Kidney capillary endothelial cell (primary cell): Measurements from ENCODE around the gene CAMK2D.
"Not testable (repeated sequence)": the region's sequence is repeated elsewhere in the genome, so short reads cannot be mapped to it uniquely, and the experiment has no call there.

Source experiments
- DNase-seq: peaks from one replicate; pipeline ENCODE4 v3.0.0-alpha.2; 2018; ENCODE audit warnings: low spot score

The CAMK2D gene

DNA sequence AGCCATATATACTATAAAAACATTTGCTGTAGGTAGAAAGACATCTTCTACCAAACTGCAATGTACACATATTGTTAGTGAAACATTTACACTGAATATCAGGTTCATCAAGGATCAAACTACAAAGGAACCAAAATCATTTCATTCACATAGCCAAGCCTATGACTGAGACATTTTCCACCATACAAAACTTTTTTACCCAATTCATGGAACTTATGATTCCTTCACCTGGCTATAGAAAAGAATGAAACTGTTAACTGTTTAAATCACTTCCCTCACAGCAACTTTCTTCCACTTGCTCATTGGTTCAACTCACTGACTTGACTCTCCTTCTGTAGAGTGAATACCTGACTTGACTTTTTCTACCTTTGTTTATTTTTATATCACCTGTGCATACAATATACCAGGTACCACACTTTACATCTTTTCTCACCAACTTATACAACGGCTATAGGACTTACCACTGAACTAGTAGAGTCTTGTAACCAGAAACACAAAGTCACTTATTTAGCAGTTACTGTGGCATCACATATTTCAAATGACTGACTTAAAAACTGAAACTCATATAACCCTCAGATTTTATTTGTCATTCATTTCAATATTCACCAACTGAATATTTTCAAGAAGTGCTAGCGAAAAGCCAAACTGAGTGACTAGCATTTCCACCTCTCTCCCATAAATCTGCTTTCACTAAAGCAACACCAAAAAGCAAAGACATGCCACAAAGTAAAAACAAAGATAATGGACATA, 30.9 kb downstream of the CAMK2D start:
- DNase-seq: no peak

DNA sequence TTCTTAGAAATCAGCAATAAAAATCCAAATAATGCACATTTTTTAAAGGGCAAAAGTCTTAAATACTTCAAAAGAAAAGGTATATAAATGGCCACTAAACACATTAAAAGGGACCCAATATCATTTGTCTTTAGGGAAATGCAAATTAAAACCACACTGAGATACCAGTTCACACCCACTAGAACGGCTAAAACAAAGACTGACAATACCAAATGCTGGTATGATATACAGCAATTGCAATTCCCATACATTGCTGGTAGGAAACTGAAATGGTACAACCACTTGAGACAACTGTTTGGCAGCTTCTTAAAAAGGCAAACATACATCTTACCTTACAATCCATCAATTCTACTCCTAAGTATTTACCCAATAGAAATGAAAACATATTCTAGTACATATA, 33.7 kb downstream of the CAMK2D start:
- DNase-seq: no peak

DNA sequence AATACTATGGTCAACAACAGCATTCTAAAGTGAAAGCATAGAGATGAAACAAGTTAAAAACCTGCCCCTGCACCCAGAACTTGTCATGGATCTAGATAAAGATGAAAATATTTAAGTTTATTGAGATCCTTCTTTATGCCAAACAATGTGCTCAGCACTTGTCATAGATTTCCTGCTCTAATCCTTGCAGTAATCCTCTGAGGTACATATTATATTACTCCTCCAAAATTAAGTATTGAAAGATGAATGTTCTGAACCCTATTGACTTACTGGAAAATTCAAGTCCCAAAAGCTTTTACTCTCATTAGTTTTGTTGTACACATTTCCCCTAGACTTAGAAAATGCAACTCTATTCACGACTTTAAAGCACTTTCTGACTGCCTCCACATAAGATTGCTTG, 35.6 kb downstream of the CAMK2D start:
- no peak for DNase-seq

DNA sequence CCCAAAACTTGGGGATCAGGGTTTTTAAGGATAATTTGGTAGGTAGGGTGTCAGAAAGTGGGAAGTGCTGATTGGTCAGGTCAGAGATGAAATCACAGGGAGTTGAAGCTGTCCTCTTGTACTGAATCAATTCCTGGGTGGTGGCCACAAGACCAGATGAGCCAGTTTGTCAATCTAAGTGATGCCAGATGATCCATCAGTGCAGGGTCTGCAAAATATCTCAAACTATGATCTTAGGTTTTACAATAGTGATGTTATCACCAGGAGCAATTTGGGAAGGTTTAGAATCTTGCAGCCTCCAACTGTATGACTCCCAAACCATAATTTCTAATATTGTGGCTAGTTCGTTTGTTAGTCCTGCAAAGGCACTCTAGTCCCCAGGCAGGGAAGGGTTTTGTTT, 43.3 kb downstream of the CAMK2D start:
- no peak for DNase-seq

DNA sequence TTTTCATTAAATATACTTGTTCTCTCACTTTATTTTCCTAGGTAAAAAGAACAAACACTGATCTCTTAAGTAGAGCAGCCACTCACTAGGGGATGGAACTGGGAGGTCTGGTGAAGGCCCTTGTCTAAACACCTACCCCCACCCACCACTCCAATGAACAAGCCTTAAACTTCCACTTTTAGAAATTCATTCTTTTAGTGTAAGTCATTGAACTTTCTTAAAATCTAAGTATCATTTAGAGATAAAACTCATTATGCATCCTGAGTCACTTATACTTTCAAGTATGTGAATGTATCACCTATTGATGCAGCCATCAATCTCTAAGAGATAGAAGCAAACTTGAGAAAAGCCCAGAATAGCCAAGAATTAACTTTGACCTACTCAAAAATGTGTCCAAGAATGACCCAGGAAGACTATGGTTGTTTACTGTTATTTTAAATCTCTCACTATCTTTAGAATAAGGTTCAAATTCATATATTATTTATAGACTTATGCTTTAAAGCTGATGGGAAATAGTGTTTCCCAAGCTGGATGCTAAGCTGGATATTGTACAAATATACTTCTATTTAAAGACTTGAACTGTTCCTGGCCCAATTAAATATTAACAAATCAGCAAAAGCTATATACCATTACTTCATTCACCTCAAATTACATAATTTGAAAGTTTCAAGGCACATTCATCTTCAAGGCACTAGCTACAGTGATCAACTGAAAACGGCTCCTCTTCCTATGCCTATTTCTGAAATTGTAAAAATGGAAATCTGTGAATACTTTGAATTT, 49.5 kb downstream of the CAMK2D start:
- no peak for DNase-seq

DNA sequence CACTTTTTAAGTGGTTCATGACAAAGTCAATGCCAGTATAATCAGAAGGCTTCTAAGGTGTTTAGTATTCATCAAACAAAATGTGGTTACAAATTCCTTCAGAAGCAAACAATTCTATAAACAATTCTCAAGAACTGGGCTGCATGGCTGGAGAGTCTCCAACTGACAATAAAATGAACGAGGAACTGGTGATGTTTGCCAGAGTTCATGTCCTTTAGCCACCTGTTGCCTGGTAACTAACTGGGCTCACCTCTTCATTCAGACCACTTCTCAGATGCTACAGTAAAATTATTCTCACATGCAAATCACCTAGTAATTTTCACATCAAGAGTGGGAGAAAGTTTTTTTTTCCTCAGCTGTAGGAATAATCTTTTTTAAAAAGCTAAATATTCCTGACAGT, 53.3 kb downstream of the CAMK2D start:
- DNase-seq: no peak

DNA sequence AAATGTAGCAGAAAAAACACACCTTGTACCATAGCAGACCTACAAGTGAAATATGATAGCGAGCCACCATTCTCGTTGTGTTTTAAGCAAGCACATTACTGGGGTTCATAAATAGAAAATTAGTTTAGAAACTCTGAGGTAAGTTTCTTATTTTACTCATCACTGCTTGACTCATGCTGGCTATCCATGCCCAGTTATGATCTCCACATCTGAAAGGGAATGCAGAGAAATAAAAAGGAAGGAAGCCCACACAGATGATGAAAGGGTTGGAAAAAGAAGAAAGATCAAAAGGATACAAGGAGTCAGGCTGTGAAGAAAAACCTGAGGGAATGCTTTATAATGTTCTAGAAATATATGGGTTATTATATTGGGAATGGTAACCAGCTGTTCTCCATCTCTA, 54.5 kb downstream of the CAMK2D start:
- no peak for DNase-seq

DNA sequence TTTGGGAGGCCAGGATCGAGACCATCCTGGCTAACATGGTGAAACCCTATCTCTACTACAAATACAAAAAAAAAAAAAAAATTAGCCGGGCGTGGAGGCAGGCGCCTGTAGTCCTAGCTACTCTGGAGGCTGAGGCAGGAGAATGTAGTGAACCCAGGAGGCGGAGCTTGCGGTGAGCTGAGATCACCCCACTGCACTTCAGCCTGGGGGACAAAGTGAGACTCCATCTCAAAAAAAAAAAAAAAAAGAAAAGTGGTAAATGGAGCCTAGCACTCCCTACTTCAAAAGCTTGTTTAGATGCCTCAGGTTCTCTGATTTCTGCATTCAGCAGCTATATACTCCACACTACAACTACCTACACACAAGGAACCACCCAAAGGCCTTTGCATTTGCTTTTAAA, 56.4 kb downstream of the CAMK2D start:
- not testable (repeated sequence) for DNase-seq

DNA sequence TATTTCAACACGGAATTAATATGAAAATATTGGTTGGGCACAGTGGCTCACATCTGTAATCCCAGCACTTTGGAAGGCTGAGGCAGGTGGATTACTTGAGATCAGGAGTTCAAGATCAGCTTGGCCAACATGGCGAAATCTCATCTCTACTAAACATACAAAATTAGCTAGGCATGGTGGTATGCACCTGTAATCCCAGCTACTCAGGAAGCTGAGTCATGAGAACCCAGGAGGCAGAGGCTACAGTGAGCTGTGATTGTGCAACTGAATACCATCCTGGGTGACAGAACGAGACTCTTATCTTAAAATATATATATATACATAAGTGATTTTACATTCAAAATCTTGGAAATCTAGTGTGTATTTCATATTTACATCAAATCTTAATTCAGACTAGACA, 58.9 kb downstream of the CAMK2D start:
- not testable (repeated sequence) for DNase-seq

DNA sequence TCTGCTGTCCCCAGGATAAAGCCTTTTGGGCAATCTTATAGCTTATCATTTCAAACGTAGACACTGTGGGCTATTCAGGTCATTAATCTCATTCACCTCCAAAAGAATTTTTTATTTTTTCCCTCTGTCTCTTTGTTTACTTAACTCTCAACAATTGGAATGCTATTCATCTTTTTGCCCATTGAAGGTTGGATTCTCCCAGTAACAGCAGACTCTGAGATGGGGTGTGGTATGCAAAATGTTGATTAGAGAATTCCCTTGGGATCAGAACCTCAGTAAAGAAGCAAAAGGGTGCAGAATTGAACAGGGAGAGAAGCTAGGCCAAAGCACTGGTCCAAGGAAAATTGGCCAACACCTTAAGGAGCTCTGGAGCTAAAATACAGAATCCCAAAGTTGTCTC, 60.4 kb downstream of the CAMK2D start:
- DNase-seq: no peak

DNA sequence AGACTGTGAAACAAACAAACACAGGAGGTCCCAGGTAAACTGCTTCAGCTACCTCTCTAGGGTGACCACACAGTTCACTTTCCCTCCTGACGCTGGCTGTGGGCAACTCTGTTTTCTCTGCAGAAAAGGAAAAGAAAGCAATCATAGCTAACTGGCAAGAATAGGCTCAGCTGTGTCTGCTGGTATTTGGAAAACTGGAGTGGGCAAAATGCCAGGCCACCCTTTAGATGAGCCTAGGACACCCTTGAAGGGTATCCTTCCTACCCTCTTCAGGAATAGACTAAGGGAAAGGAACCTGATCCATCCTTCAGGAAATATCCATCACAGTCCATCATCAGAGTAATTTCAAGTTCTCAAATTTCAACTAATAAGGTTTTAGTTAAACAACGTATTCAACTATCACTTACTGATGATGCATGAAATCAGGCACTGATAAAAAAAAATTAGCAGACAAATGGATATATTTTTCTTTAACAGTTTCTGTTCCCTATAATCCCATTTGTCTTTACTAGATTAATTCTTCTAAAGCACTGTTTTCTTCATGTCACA, 60.9 kb downstream of the CAMK2D start:
- no peak for DNase-seq

DNA sequence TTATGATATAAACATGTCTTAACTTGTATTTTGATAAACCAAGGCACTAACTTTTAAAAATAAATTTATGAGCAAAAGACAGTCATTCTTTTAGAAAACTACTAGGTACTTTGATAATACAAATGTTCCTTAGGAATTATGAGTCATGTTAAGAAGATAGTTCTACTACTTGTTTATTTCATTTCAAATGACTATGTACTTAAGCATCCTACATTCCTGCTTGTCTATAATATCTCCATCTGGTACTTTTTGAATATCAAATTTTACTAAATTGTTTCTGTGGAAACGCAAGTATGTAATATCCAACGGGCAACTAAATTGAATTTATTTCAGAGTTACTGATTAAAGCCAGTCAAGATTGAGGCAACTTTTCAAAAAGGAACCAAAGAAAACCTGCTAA, 61.8 kb downstream of the CAMK2D start:
- no peak for DNase-seq

DNA sequence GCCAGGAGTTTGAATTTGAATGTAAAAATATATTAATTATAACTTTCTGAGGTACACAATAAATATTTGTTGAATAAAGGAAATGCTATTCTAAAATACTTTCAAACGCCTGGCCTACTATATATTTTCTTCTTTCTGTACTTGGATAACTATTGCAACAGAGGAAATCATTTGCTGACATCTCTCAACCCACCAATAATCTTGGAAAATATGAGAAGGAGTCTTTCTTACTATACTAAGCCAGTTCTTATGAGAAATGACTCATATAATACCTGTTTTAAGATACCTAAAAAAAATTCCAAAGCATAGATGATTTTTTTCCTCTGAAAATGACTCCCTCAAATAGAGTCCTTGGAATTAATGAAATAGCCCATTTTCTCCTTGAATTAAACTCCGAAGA, 64.1 kb downstream of the CAMK2D start:
- DNase-seq: no peak

DNA sequence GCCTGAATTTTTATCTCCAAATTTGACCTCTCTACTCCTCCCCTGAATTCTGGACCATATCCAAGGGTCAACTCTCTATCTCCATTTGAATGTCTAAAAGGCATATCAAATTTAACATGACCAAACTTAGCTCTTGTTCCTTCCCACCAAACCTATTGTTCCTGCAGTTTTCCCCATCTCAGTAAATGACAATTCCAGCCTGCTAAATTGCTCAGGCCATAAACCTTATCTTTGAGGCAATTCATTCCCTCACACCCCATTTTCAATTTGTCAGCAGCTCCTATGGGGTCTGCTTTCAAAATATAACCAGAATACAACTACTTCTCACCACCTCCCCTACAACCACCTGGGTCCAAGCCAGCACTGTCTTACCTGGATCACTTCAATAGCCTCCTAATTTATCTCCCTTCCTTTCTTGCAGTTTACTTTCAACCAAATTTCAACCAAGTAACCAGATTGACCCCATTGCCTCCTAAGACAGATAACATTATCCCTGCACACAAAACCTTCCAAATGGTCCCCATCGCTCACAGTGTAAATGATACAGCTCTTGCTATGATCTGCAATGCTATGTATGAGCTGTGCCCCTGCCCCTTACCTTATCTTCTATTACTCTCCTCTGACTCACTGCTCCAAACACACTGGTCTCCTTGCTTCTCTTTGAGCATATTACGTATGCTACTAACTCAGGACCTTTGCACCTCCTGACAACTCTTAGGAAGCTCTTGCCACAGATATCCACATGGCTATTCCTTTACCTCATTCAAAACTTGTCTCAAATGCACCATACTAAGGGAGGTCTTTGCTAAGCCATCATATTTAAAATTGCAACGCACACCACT, 66.0 kb downstream of the CAMK2D start:
- no peak for DNase-seq

DNA sequence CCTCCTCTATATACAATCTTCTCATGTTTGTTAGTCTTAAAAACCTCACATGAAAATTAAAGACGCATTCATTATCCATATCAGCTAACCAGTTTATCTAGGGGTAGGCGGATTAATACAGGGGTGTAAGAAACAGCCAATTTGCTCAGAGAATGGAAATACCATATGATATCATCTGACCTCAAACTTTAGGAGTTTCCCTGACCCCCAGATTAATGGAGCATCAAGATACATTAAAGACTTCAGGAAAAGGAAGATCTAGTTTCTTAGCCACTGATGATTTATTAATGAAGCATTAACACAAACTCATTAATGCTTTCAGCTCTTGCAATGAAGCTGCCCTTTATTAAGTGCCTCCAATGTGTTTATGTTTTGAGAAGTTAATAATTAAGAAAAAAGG, 67.5 kb downstream of the CAMK2D start:
- no peak for DNase-seq

DNA sequence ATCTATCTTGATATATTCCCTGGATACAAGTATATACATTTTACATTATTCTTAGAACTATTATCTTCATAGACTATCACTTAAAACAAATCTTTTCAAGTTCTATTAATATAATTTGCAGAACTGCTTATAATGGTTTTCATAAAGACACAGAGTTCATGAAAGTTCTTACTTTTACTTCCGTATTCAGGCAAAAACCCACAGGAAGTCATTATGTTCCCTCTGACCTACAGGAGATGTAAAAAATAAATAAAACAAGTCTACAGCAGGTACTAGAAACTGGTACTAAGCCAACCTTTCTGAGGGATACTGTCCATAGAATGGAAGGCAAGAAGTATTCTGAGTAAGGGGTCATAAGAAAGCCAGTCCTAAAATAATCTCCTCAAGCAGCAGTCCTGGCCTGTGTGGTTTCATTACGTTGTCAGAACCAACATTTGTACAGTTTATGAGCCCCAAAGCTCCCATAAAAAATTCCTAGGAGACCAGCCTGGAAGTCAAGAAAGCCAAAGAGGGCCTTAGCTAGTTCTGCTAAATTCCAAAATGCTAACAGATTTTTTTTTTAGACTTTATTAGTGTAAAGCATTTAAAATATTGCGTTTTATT, 68.6 kb downstream of the CAMK2D start:
- DNase-seq: no peak

DNA sequence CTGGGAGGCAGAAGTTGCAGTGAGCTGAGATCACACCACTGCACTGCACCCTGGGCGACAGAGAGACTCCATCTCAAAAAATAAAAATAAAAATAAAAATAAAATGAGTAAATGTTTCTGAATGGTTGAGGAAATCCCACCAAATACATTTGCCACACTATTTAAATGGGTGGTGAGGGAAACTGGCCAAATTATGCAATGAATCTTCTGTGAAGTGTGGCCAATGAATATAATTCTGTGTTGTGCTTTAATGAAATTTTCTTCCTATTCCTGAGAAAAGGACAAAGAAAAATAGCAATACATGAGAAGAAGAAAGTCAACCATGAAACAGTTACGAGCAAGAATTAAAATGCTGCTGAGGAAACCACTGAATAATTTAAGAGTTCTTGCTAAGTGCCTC, 69.9 kb downstream of the CAMK2D start:
- DNase-seq: no peak

DNA sequence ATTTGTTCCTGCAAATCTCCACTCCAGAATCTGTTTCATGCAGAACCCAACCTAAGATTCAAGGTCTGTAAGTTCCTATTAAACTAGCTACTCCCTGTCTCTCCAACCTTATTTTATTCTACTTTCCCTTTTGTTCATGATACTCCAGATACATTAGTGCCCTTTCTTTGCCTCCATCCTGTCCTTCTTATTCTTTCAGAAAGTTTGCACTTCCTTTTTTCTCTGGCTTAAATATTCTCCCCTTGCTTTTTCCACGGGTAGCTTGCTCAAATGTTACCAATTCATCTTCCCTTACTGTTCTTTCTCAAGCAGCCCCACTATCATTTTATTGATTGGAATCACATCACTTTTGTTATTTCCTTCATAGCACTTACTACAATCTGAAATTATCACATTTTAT, 72.1 kb downstream of the CAMK2D start:
- DNase-seq: no peak

DNA sequence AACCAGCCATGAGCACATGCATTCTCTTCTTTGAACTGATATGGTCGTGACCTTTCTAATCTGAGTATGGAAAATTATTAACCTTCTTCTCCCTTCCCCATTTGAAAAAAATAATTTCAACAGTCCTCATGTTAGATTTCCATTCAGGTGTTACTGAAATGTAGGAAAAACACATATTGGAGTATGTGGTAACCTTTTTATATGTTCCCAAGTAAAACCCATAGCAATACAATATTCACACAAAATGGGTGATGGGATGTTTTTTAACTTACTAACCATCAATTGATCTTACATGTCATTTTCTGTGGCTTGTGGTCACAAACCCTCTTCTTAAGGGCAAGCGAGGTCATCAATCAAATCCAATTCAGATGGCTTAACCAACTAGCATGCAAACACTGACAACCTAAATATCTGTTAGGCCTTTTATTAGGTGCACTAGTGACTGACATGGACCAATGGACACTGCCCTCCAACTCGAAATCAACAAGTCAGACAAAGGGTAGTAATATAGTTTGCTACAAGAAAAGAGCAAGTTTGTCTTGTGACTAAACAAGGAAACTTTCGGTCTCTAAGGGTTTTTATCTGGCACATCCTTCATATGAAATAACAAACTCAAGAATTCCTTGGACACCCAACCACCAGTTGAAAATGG, 74.3 kb downstream of the CAMK2D start:
- no peak for DNase-seq

DNA sequence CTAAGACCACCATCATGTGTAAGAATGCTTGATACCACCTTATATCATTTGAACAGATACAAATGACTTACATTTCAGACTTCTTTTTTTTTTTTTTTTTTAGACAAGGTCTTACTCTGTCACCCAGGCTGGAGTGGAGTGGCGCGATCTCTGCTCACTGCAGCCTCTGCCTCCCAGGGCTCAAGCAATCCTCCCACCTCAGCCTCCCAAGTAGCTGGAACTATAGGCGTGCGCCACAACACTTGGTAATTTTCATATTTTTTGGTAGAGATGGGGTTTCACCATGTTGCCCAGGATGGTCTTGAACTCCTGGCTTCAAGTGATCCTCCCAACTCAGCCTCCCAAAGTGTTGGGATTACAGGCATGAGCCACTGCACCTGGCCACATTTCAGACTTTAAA, 76.4 kb downstream of the CAMK2D start:
- not testable (repeated sequence) for DNase-seq

DNA sequence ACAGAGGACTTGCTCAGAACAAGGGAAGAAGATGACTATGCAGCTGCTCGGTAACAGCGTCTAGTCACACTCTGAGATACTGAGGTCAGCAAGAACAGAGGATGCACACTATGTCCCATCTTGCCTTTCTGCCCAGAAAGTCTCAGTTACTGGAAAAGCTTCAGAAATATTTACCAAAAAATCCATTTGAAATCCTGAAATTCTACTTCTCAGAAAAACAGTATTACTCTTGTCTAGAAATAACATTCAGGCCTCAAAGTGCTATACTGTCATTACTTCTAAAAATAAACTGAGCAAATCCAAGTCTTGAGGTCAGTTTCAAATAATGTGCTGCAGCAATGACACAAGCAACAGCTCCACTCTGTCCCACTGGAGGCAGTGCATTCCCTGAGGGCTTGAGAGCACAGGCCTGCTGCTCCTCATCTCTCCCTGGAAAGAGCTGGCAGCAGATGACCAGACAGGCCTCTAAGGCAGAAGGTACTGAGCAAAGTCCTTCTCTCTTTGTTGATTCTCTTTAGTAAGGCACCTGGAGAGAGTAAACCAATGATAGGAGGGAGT, 76.9 kb downstream of the CAMK2D start:
- DNase-seq: no peak
